GM19455 (cell line): Measurements from ENCODE around the gene CLCN7.
"Not testable (repeated sequence)": the region's sequence is repeated elsewhere in the genome, so short reads cannot be mapped to it uniquely, and the experiment has no call there.

Experiments used
- ATAC-seq: cut with Tn5 transposase; IDR thresholded peaks from one replicate; pipeline ENCODE4 v1.9.1; 2021; ENCODE audit not compliant: unreplicated experiment

Gene CLCN7

GRCh38 chr16:1487395-1488053, 12.7 kb upstream of the CLCN7 start:
- ATAC-seq = no peak

- no peak for ATAC-seq
These were observed 11.9 kb upstream of the CLCN7 start for GRCh38 chr16:1486551-1487390.

- no peak for ATAC-seq
These were observed 11.1 kb upstream of the CLCN7 start for GRCh38 chr16:1485847-1486496.

- ATAC-seq = no peak
These were observed 7.3 kb upstream of the CLCN7 start for GRCh38 chr16:1481906-1482835.

GRCh38 chr16:1478937-1479336, 4.1 kb upstream of the CLCN7 start:
- ATAC-seq = not testable (repeated sequence)

DNA sequence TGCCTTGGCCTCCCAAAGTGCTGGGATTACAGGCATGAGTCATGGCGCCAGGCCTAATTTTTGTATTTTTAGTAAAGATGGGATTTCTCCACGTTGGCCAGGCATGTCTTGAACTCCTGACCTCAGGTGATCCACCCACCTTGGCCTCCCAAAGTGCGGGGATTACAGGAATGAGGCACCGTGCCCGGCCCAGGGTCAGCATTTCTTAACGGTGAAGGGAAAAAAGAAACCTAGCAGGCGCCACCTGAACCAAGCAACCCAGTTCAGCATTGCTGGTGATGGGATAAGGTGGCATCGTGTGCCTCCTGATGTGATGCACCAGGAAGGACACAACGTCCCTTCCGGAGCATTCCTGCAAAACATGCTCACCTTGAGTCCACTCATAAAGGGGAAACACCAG, 2.2 kb upstream of the CLCN7 start:
- no peak for ATAC-seq

- ATAC-seq = no peak
These were observed 805 bp upstream of the CLCN7 start for GRCh38 chr16:1475552-1476114.

GRCh38 chr16:1474082-1474795, 589 bp downstream of the CLCN7 start:
- ATAC-seq = peak; percentile 32

DNA sequence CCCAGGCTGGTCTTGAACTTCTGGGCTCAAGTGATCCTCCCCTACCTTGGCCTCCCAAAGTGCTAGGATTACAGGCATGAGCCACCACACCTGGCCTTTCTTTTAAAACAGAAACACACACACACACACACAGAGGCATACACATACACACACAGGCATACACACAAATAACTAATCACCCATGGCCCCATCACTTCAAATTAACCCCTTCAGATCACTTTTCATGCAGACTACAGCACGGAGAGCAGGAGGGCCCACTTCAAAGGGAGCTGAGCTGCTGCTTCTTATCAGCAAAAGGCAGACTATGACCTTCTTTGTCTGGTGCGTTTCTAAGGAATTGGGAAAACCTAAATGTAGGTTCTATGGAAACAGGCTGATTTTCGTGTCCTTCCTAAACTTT, 1.9 kb downstream of the CLCN7 start:
- ATAC-seq = no peak

DNA sequence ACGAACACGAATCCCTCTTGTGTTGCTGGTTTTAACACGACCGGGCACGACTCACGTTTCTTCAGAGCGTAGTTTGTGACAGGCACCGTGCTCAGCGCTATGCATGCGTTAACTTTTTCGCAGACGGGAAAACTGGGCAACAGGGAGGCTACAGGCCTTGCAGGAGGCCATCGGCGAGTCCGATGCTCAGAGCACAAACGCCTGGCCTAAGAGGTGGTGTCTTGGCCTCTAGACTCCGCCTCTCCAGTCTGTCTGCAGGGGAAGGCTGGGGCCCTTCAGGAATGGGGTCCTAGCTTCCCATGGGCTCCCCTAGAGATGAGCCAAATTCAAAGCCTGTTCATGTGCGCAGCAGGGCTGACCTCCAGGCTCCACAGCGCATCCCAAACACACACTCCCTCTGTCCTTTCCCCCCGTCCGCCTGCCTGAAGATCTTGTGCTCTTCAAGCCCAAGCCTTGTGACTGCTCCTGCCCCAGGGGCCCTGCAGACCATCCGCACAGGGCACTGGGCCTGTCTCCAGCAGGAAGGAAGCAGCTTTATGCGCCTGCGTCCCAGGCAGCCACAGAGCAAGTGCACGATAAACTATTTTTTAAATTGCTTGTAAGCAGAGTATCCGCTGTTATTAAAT, 3.1 kb downstream of the CLCN7 start:
- no peak for ATAC-seq

GRCh38 chr16:1470481-1471251, 4.2 kb downstream of the CLCN7 start:
- ATAC-seq = no peak

DNA sequence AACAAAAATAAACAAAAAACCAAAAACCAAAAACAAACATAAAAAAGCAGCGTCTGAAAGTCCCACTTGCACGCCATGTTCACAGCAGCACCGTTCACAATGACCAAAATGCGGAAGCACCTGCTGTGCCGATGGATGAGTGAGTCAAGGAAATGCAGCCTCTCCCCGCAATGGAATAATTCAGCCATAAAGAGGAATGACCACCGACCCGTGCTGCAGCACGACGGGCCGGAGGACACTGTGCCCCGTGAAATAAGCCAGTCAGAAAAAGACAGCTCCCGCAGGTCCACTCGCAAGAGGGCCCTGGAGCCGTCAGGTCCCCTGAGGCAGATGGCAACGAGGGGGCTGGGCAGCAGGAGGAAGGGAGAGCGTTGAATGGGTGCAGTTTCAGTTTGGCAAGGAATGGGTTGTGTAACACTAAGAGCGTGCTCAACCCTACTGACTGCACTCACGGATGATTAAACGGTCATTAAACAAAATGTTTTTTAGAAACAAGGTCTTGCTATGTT, 5.1 kb downstream of the CLCN7 start:
- ATAC-seq = no peak

GRCh38 chr16:1469141-1469540, 5.7 kb downstream of the CLCN7 start:
- ATAC-seq = not testable (repeated sequence)

DNA sequence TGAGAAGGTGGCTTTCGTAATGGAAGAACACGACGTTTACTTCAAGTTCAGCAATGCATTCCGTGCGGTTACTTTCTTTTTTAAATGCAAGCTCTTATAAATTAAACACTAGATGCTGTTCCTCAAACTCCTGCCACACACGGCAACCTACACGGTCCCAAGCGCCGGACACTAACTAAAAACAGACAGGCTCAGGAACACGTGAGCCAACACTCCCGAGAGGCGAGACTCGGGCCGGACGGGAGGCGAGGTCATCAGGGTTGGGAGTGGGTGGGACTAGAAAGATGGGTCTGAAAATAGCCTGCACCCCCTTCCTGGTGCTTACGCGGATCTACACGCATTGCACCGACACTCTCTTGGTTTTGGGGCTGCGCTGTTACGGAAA, 6.4 kb downstream of the CLCN7 start:
- ATAC-seq = no peak

DNA sequence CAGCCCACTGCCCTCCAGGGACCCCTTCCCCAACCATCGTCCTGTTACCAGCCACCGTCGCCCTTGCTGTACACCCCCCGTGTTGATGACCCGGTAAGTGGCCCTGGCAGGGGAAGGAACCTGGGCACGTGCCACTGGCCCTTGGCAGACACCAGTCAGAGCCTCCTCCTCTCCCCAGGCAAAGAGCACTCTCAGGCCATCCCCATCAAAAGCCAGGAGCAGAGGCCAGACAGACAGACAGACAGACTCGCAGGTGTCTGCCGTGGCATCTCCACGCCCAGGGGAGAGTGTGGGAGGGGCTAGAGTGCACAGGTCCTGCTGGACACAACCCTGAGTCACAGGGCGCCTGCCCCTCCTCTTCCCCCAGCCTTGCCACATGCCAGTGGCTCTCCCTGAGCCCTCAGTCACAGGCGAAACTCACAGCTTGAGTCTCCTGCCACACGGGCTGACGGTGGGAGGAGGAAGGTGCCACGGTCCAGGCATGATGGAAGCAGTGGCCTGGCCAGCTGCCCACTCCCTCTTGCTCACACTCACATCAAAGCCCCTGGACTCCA, 7.8 kb downstream of the CLCN7 start:
- no peak for ATAC-seq

DNA sequence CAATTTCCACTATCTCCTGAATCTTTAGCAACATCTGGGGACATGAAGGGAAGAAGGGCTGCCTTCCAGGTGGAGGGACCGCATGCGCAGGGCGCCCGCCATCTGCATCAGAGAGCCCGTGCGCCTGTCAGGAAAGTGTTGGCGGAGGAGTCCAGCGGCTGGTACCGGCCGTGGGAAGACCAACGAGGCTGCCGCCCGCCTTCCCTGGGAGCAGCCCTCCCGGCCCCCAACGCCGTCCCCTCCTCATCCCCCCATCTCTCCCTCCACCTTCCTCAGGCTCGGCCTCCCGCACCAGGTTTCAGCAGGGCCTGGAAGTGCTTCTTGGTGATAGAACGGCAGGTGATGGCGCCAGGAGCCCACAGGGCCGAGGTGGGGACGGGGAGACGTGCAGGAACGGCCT, 8.8 kb downstream of the CLCN7 start:
- no peak for ATAC-seq

GRCh38 chr16:1465567-1465915, 9.3 kb downstream of the CLCN7 start:
- ATAC-seq = no peak

DNA sequence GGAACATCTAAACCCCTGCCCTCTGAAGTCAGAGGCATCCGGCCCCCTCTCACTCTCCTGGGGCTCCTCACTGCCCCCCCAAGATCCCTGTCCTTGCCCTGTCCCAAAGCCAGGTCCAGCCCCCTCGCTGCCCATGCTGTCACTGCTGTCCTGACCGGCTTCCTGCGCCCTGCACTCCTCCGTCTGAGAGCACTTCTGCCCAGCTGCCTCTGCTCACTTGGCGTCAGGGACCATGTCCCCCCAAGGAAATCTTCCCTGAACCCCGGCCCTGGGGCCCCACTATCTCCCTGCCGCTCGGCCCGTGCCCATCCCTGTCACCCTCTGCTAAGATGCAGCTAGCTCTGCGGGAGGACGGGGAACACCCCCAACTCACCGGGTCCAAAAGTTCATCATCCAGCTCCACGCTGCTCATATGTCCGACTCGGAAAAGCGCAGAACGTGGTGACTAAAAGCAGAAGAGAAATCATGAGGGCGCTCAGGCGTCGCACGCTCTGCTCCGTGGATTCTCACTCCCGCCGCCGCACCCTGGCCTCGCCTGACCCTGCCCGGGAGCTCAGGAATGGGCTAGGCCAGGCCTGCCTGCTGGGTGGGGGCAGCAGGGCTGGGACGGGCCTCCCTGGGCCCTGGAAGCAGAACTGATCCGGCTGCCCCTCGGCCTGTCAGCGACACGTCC, 9.8 kb downstream of the CLCN7 start:
- ATAC-seq = no peak
